ENCODE data around the gene ROR1.
"Not testable (repeated sequence)": the region's sequence is repeated elsewhere in the genome, so short reads cannot be mapped to it uniquely, and the experiment has no call there.

ROR1 gene

GRCh38 chr1:64073705-64074104 is 299.9 kb downstream of the ROR1 start:
- DNase-seq = no peak

- DNase-seq = no peak
Observed at GRCh38 chr1:64074767-64075166, 300.9 kb downstream of the ROR1 start.

- no peak for DNase-seq
Observed at GRCh38 chr1:64077281-64077940, 303.6 kb downstream of the ROR1 start.

- no peak for DNase-seq
Observed at GRCh38 chr1:64080941-64081562, 307.2 kb downstream of the ROR1 start.

GRCh38 chr1:64082459-64082858 is 308.6 kb downstream of the ROR1 start:
- DNase-seq = no peak

GRCh38 chr1:64084451-64084850 is 310.6 kb downstream of the ROR1 start:
- DNase-seq = no peak

- DNase-seq = peak; percentile 9
Observed at GRCh38 chr1:64087768-64088167, 314.0 kb downstream of the ROR1 start.

GRCh38 chr1:64090436-64090835 is 316.6 kb downstream of the ROR1 start:
- no peak for DNase-seq

- DNase-seq = no peak
Observed at GRCh38 chr1:64092851-64093371, 319.1 kb downstream of the ROR1 start.

- DNase-seq = no peak
Observed at GRCh38 chr1:64093941-64094340, 320.1 kb downstream of the ROR1 start.

- DNase-seq = no peak
Observed at GRCh38 chr1:64095832-64096231, 322.0 kb downstream of the ROR1 start.

- no peak for DNase-seq
Observed at GRCh38 chr1:64097859-64098258, 324.0 kb downstream of the ROR1 start.

GRCh38 chr1:64098436-64098835 is 324.6 kb downstream of the ROR1 start:
- DNase-seq = no peak

GRCh38 chr1:64098846-64099582 is 325.2 kb downstream of the ROR1 start:
- no peak for DNase-seq

GRCh38 chr1:64100791-64101190 is 327.0 kb downstream of the ROR1 start:
- no peak for DNase-seq

- not testable (repeated sequence) for DNase-seq
Observed at GRCh38 chr1:64104585-64104984, 330.8 kb downstream of the ROR1 start.

GRCh38 chr1:64107118-64107519 is 333.3 kb downstream of the ROR1 start:
- DNase-seq = no peak

GRCh38 chr1:64107632-64108031 is 333.8 kb downstream of the ROR1 start:
- no peak for DNase-seq

- DNase-seq = no peak
Observed at GRCh38 chr1:64110924-64111777, 337.3 kb downstream of the ROR1 start.

- no peak for DNase-seq
Observed at GRCh38 chr1:64111787-64112186, 338.0 kb downstream of the ROR1 start.

GRCh38 chr1:64112281-64112680 is 338.5 kb downstream of the ROR1 start:
- no peak for DNase-seq

GRCh38 chr1:64114012-64114525 is 340.3 kb downstream of the ROR1 start:
- no peak for DNase-seq

GRCh38 chr1:64116537-64116936 is 342.7 kb downstream of the ROR1 start:
- no peak for DNase-seq
